KG1 (cell line): Measurements from ENCODE around the gene PTPRD.

Experiments used
- DNase-seq: peaks from one replicate; lab custom pipeline; 2025; lab: John Stamatoyannopoulos, UW

The PTPRD gene

GRCh38 chr9:8332331-8332650 lies 2280.5 kb downstream of the PTPRD start:
- DNase-seq, result no peak

GRCh38 chr9:8331507-8332330 lies 2281.1 kb downstream of the PTPRD start:
- no peak for DNase-seq

GRCh38 chr9:8329561-8330283 lies 2283.1 kb downstream of the PTPRD start:
- no peak for DNase-seq

GRCh38 chr9:8315211-8315610 lies 2297.6 kb downstream of the PTPRD start:
- DNase-seq, result no peak

GRCh38 chr9:8309258-8309657 lies 2303.5 kb downstream of the PTPRD start:
- no peak for DNase-seq

GRCh38 chr9:8304720-8305119 lies 2308.1 kb downstream of the PTPRD start:
- DNase-seq, result no peak

- DNase-seq, result no peak
Measured at GRCh38 chr9:8301296-8301695, 2311.5 kb downstream of the PTPRD start.

- no peak for DNase-seq
Measured at GRCh38 chr9:8297047-8297446, 2315.8 kb downstream of the PTPRD start.

GRCh38 chr9:8292657-8293056 lies 2320.1 kb downstream of the PTPRD start:
- no peak for DNase-seq

GRCh38 chr9:8289681-8290080 lies 2323.1 kb downstream of the PTPRD start:
- no peak for DNase-seq

- DNase-seq, result no peak
Measured at GRCh38 chr9:8287970-8288369, 2324.8 kb downstream of the PTPRD start.

GRCh38 chr9:8287501-8287900 lies 2325.3 kb downstream of the PTPRD start:
- no peak for DNase-seq

- DNase-seq, result no peak
Measured at GRCh38 chr9:8284884-8285283, 2327.9 kb downstream of the PTPRD start.

GRCh38 chr9:8282535-8282934 lies 2330.3 kb downstream of the PTPRD start:
- DNase-seq, result no peak

GRCh38 chr9:8280811-8281210 lies 2332.0 kb downstream of the PTPRD start:
- DNase-seq, result no peak

GRCh38 chr9:8278048-8278447 lies 2334.8 kb downstream of the PTPRD start:
- no peak for DNase-seq

GRCh38 chr9:8270235-8270634 lies 2342.6 kb downstream of the PTPRD start:
- DNase-seq, result no peak

- no peak for DNase-seq
Measured at GRCh38 chr9:8268881-8269280, 2343.9 kb downstream of the PTPRD start.

GRCh38 chr9:8268216-8268878 lies 2344.5 kb downstream of the PTPRD start:
- DNase-seq, result no peak

GRCh38 chr9:8267636-8268035 lies 2345.2 kb downstream of the PTPRD start:
- no peak for DNase-seq

GRCh38 chr9:8266861-8267260 lies 2345.9 kb downstream of the PTPRD start:
- DNase-seq, result no peak

- DNase-seq, result no peak
Measured at GRCh38 chr9:8265281-8265680, 2347.5 kb downstream of the PTPRD start.
